ENCODE results near the gene PCBP3.

DNA sequence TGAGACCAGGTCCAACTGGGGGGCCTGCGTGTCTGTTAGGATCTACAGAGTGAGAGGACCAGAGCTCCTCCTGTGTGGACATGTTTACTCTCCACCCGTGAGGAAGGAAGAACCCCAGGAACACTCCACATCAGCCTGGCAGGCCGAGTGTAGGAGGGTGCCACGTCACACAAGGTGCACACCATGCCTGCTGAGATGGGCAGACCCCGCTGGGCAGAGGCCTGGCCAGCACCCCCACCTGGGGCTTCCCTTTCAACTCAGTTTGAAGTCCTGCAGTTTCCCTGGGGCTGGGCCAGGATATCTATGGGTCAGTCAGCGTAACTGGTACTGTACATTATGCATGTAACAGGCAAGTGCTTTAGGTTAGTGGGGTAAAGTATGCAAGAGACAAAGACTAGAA is 30.1 kb upstream of the PCBP3 start:
- TF ChIP-seq, protein P1, sequence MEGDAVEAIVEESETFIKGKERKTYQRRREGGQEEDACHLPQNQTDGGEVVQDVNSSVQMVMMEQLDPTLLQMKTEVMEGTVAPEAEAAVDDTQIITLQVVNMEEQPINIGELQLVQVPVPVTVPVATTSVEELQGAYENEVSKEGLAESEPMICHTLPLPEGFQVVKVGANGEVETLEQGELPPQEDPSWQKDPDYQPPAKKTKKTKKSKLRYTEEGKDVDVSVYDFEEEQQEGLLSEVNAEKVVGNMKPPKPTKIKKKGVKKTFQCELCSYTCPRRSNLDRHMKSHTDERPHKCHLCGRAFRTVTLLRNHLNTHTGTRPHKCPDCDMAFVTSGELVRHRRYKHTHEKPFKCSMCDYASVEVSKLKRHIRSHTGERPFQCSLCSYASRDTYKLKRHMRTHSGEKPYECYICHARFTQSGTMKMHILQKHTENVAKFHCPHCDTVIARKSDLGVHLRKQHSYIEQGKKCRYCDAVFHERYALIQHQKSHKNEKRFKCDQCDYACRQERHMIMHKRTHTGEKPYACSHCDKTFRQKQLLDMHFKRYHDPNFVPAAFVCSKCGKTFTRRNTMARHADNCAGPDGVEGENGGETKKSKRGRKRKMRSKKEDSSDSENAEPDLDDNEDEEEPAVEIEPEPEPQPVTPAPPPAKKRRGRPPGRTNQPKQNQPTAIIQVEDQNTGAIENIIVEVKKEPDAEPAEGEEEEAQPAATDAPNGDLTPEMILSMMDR (IDR thresholded peaks at IDR 0.05; ENCODE audit: insufficient read depth, low read length, poor library complexity, severe bottlenecking): no peak
- TF ChIP-seq EZH2phosphoT487 (conservative IDR thresholded peaks at IDR 0.05; ENCODE audit: low read length): no peak

All from SU-DHL-6 (cell line).